IPS-NIHi7 (cell line): ENCODE measurements around the gene KIDINS220.

ENCODE experiments used
- DNase-seq: peaks from one replicate; pipeline ENCODE4 v3.0.0; 2012; ENCODE audit warnings: mixed read lengths; ENCODE audit errors: extremely low spot score

KIDINS220 gene

GRCh38 chr2:8836971-8837794, at the start of gene KIDINS220:
Gene KIDINS220 (minus strand): TSS chr2:8837613. CDS start chr2:8827093, 10,520 bp downstream.
- peak; percentile 100 for DNase-seq

DNA sequence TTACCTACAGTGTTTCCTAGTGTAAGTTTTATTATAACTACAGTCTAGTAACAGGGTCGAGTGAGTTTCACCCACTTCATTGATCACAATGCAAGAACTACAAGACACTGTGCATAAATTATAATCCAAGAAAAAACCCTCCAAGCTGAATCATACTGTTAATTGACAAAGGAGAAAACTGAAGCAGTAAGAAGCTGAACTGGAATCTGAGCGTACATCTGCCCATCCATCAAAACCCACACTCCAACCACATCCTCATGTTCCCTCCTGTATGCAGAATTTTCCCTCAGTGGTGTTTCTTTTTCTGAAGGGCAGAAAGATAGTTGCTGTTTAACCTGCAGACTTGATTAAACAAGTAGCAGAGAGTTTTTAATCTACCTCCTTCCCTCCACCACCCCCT, 49.5 kb upstream of the KIDINS220 start:
- no peak for DNase-seq

GRCh38 chr2:8886202-8886518, 48.7 kb upstream of the KIDINS220 start:
- no peak for DNase-seq

DNA sequence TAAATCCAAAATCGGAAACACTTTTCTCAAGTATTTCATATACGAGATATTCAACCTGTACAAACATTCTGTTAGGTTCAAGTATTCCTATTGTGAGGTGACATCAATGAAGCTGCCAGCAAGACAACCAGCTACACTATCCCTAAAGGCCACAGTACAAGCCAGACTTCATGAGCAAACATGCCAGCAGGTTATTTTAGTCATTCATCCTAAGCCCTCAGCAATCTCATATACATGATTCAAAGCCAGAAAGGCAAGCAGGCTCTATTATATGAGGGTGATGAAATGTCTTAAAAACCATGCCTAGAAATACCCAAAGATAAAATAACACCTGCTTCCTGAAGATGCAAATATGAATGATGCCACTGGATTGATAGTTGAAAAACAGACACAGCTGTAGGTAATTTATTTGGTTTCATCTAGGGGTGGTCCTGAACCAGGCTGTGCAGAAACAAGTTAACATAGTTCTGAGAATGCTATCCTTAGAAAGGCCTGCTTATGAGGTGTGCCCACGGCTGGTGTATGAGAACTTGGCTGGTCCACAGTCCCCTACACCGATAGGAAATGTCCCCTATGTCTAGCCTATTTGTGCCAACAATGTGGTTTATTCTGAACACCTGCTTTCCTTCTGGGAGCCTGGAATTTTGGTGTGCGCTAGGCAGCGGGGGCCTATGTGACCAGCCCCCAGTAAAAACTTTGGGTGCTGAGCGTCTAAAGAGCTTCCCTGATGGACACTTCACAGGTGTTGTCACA, 48.2 kb upstream of the KIDINS220 start:
- DNase-seq = no peak

DNA sequence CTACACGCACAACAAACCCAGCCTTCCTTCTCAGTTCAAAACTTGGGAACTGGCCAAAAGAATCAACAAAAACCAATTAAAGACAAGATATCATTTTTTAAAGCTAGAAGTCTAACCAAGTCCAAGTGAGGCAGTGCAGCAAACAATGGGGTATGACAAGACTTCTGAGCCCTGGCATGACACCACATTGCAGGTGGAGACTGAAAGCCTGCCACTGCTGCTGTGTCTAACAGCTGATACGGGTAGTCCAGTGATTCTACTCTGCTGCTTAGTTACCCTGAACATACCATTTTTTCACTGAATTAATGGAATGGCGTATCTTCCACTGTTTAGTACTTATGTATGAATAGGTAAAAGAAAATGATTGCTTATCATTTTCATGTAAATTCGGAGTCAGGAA, 47.4 kb upstream of the KIDINS220 start:
- DNase-seq = no peak

DNA sequence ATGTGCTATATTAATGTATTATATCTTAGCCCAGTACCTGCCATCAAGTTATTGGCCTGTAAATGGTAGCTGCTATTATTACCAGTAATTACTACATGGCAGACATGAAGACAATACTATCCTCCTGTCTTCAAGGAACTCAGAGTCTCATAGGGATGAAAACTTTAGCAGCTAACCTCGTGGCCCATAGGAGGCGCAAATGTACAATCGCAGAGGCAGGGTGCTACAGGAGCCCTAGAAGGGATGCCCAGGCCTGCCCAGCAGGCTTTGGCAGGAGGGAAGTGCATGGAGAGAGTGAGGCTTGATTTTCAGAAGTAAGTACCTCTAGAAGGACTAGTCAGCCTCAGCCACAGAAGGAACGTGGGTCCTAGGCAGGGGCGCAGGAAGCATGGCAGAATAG, 44.7 kb upstream of the KIDINS220 start:
- peak; percentile 84 for DNase-seq

DNA sequence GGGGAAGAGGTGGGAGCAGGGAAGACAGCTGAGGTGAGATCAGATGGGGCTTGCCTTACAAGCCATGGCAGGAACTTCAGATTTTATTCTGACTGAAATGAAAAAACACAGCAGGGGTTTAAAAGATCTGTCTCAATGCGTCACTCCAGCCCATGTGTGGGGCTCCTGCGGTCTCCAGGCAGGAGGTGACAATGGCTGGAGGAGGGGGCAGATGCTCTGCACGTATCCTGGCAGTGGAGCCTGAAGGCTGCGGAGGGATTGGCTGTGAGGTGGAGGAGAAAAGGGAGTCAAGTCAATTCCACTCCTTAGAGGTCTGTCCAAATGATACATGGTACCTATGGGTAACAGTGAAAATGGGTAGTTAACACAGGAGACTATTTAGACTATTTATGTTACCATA, 40.5 kb upstream of the KIDINS220 start:
- no peak for DNase-seq

- DNase-seq = no peak
Measured at GRCh38 chr2:8877332-8877731, 39.9 kb upstream of the KIDINS220 start.

DNA sequence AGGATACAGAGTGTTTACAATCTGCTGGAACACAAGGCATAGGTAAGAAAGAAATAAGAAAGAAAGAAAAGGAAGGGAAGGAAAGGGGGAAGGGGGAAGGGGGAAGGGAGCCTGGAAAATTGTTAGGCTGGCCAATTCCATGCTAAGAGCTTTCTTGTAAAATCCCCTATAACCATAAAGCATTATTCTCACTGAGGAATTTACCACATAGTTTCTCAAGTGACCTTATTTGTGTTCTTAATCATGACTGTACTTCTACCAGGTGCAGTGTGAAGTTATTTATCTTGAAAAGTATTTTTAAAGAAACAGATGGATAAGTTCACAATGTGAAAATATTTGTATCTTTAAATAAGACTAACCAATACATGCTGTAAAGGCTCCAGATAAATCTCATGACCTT, 39.2 kb upstream of the KIDINS220 start:
- DNase-seq = no peak

DNA sequence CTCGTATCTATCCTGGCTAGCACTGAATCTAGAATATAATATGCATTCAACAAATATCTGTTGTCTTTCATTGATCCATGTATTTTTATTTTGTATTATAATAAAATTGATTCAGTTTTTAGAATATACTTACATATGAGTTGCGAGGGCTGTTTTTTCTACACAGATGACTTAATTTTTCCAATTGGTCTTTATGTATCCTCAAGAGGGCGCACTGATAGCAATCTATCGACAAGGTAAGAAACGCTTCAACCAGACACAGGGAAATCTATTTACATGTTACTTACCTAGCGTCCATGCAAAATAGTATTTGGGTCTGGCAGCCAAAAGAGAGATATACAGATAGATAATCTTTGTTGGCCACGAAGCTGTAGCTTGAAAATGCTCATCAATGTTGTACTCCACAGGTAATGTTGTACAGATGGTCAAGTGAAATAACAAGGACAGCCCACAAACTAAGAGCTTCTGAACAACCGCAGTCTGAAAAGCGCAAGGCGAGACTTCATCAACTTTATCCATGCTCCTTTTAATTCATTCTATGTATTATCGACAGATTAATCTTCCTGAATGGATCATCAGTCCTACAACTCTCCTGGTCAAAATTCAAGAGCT, 35.5 kb upstream of the KIDINS220 start:
- peak; percentile 50 for DNase-seq

DNA sequence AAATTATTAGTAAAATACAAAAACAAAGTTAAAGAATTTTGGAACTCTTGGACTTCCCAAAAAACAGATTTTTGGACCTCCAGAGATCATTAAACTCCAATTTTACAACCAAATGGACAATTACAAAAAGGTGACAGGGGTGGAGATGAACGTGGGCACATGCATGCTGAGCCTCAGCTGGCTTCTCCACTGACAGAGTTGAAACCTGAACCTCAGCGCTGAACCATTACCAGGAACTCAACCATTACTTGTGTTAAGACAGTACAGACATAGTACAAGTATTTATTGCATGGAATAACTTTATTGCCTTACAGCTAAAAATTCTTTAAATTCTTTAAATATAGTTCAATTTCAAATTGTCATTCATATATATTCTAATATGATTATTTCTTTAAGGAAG, 33.0 kb upstream of the KIDINS220 start:
- DNase-seq = no peak

- DNase-seq = no peak
Measured at GRCh38 chr2:8867363-8867762, 29.9 kb upstream of the KIDINS220 start.

DNA sequence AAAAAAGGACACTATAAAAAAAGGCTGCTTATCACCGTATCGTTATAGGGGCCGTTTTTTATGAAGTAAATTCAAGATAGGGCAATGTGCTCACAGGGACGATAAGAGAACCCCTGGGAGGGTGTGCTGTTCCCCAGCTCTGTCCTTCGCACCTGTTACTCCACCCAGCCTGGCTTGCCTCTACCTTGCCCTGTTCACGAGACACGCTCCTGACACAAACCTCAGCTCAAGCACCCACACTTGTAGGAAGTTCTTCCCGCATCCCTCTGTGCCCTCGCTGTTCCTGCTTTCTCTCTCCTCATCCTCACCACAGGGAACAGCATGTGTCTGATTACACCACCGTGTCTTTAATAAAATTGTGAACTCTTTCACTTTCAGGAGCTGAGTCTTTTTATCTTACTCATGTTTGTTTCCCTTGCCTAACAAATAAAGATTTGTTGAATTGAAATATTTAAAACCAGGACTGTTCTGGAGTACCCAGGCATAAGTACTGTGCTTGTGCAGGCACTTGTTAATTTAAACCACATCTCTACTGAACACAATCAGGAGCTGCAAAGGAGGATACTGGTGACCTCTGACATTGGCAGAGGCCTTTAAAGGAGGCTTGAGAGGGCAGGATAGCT, 26.0 kb upstream of the KIDINS220 start:
- no peak for DNase-seq

DNA sequence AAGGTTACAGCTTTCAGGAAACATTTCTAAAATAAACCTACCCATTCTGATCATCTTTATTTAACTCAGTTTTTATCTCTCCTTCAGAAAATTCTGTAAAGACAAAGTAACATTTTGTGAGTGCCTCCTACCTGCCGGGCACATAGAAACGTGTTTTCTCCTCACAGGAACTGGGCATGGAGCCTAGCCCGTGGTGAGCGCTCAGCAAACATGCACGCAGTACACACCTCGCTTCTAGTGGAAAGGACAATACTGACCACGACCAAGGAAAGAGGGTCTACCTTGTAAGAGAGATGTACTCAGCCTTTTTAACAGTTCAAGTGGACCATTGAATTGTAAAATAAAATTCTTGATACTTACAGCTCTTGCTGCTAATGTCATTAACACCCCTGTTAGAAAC, 24.8 kb upstream of the KIDINS220 start:
- no peak for DNase-seq

- no peak for DNase-seq
Measured at GRCh38 chr2:8861797-8862196, 24.4 kb upstream of the KIDINS220 start.

GRCh38 chr2:8860239-8860638, 22.8 kb upstream of the KIDINS220 start:
- no peak for DNase-seq

- no peak for DNase-seq
Measured at GRCh38 chr2:8858910-8859309, 21.5 kb upstream of the KIDINS220 start.

GRCh38 chr2:8858264-8858663, 20.9 kb upstream of the KIDINS220 start:
- no peak for DNase-seq

DNA sequence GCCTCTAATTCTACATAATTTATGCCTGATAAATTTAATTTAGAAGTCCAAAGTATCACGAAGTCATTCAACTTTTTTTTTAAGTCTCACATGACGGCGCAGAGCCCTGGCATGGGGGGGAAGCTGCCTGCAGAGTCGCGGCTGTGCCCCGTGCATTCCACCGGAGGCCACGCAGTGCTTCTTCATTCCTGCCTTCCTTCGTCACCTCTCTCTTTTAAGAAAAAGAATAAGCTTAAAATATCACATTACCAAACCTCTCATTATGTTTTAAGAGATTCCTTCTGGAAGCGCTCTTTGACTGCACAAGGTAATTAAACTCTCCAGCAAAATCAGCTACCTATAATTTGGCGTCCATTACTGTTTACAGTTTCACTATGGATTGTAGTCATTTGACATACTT, 20.3 kb upstream of the KIDINS220 start:
- DNase-seq = no peak

GRCh38 chr2:8856176-8856575, 18.8 kb upstream of the KIDINS220 start:
- no peak for DNase-seq

DNA sequence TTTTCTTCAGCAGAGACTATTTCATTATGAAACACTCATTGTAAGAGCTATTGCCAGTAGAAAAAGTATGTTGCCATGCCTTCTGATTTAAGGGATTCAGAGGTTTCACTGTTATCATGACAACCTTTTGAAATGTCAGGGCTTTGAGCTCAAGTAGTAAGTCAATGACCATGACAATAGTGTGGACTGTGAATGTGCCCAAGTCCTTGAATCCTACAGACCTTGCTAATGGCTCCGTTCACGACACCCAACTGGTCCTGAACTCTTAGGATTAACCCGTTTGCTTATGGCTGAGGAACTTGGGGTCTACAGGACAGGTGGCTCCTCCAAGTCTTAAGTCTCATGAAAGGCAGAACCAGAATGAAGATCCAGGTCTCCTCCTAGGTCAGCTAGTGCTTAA, 17.6 kb upstream of the KIDINS220 start:
- DNase-seq = no peak

DNA sequence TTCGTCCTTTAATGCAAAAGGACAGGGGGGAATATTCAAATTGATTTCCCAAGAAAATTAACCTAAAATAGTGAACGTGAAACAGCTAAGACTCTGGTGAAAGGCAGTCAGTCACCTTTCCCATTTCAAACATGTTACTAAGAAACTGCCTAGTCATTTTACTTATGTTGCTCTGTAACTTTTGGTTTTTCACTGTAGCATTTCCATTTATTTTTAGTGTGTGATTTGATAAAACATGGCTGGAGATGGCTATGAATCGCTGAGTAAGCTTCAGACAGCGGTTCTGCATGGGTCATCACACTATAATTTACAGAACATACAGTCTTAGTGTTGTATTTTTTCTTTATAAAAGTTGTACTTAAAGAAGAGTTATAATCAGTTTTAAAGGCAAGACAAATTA, 16.0 kb upstream of the KIDINS220 start:
- DNase-seq = no peak
